WTC11 (cell line): ENCODE results near the gene DAPK1.

Experiments used
- CTCF ChIP-seq: fragments of 200-600 bp; IDR thresholded peaks from 2 replicates; pipeline ENCODE4 v1.8.0; 2022; ENCODE audit warnings: antibody characterized with exemption
- E2F1 ChIP-seq: sonication (generic); formaldehyde crosslinking; IDR thresholded peaks from 2 replicates; pipeline ENCODE4 v1.8.0; 2022; ENCODE audit warnings: mild to moderate bottlenecking, missing genetic modification reagents
- ESRRA ChIP-seq: sonication (generic); formaldehyde crosslinking; IDR thresholded peaks from 2 replicates; pipeline ENCODE4 v1.8.1; 2022; ENCODE audit warnings: mild to moderate bottlenecking, missing genetic modification reagents, borderline replicate concordance
- FOXJ3 ChIP-seq: sonication (generic); formaldehyde crosslinking; IDR thresholded peaks from 2 replicates; pipeline ENCODE4 v1.9.0; 2021; ENCODE audit warnings: missing genetic modification reagents, mild to moderate bottlenecking, borderline replicate concordance
- FOXP1 ChIP-seq: sonication (generic); formaldehyde crosslinking; IDR thresholded peaks from 2 replicates; pipeline ENCODE4 v1.8.0; 2022; ENCODE audit warnings: missing genetic modification reagents, mild to moderate bottlenecking, moderate library complexity, borderline replicate concordance
- IRF2 ChIP-seq: sonication (generic); formaldehyde crosslinking; IDR thresholded peaks from 2 replicates; pipeline ENCODE4 v1.8.0; 2022; ENCODE audit warnings: low read depth, missing genetic modification reagents, borderline replicate concordance
- MLX ChIP-seq: sonication (generic); formaldehyde crosslinking; IDR thresholded peaks from 2 replicates; pipeline ENCODE4 v1.8.1; 2023; ENCODE audit warnings: mild to moderate bottlenecking, missing genetic modification reagents, moderate library complexity
- PRDM15 ChIP-seq: sonication (generic); formaldehyde crosslinking; IDR thresholded peaks from 2 replicates; pipeline ENCODE4 v1.8.0; 2022; ENCODE audit warnings: missing genetic modification reagents
- SMAD3 ChIP-seq: sonication (generic); formaldehyde crosslinking; IDR thresholded peaks from 2 replicates; pipeline ENCODE4 v1.8.0; 2022; ENCODE audit warnings: missing genetic modification reagents, mild to moderate bottlenecking, borderline replicate concordance
- TCF7 ChIP-seq: sonication (generic); formaldehyde crosslinking; IDR thresholded peaks from 2 replicates; pipeline ENCODE4 v1.8.0; 2022; ENCODE audit warnings: mild to moderate bottlenecking, low read depth, missing genetic modification reagents, moderate library complexity
- TEAD4 ChIP-seq: sonication (generic); formaldehyde crosslinking; IDR thresholded peaks from 2 replicates; pipeline ENCODE4 v1.8.0; 2022; ENCODE audit warnings: mild to moderate bottlenecking, missing genetic modification reagents
- USF2 ChIP-seq: sonication (generic); formaldehyde crosslinking; IDR thresholded peaks from 2 replicates; pipeline ENCODE4 v1.8.1; 2023; ENCODE audit warnings: mild to moderate bottlenecking, missing genetic modification reagents, moderate library complexity
- ZNF232 ChIP-seq: sonication (generic); formaldehyde crosslinking; IDR thresholded peaks from 2 replicates; pipeline ENCODE4 v1.8.0; 2022; ENCODE audit warnings: mild to moderate bottlenecking, missing genetic modification reagents
- ZNF416 ChIP-seq: fragments of 250-450 bp; sonication (Bioruptor Pico); IDR thresholded peaks from 2 replicates; pipeline ENCODE4 v1.9.0; 2021; ENCODE audit warnings: mild to moderate bottlenecking, inconsistent platforms

GRCh38 chr9:87644659-87645058, 147.0 kb downstream of the DAPK1 start:
- TF ChIP-seq ESRRA: no peak
- TF ChIP-seq MLX: no peak
- no peak for TF ChIP-seq CTCF
- TF ChIP-seq IRF2 (CRISPR knock-in tag): no peak
- TF ChIP-seq TCF7: no peak
- no peak for TF ChIP-seq E2F1
- TF ChIP-seq PRDM15 (CRISPR knock-in tag): no peak
- no peak for TF ChIP-seq FOXP1 (CRISPR knock-in tag)
- TF ChIP-seq TEAD4 (CRISPR knock-in tag): no peak
- TF ChIP-seq SMAD3 (CRISPR knock-in tag): no peak
- no peak for TF ChIP-seq ZNF416
- no peak for TF ChIP-seq USF2 (CRISPR knock-in tag)
- no peak for TF ChIP-seq ZNF232 (CRISPR knock-in tag)
- no peak for TF ChIP-seq FOXJ3 (CRISPR knock-in tag)
